ENCODE measurements around the gene INS.
"Not testable (repeated sequence)": the region's sequence is repeated elsewhere in the genome, so short reads cannot be mapped to it uniquely, and the experiment has no call there.

INS gene

DNA sequence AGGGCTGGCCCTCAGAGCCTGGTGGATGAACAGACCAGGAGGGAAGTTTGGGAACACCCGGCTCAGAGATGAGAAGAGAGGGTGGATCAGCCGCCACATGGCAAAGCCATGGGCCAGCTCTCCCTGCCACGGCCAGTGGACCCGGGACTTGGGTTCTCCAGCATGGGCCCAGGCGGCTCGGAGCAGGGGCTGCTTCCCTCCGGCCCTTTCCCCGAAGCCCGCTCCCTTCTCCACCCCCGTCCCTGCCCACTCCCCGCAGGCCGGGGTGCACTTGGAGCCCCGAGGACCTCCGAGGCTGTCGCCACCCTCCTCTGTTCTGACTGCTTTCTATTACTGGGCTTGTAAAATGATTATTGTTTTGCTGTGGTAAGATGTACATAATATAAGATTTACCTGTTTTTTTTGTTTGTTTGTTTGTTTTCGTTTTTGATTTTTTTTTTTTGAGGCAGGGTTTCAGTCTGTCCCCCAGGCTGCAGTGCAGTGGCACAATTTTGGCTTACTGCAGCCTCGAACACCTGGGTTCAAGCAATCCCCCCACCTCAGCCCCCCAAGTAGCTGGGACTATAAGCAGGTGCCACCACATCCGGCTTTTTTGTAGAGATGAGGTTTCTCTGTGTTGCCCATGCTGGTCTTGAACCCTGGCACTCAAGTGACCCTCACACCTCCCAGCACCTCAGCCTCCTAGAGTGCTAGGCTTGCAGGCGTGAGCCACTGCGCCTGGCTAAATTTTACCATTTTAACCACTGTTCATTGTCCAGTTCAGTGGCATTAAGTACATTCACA is 21.9 kb upstream of the INS start:
- no peak for DNase-seq (ENCODE audit: low spot score)

DNA sequence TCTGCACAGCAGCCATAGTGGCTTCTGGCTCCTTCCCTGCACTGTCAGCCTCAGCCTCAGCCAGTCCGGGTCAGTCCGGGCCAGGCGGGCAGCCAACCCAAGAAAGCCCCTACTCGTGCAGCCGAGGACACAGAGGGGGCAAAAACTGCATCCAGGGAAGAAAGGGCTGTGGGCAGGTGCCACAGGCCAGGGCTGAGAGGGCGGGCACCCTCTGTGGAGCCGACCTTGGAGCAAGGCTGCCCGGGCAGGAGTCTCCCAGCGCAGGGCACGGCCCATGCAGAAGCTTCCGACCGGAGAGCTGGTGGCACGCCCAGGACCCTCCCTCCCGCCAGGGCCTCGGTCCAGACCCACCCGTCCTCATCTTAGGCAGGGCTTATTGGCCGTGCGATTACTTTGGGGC is 21.1 kb upstream of the INS start:
- no peak for DNase-seq (ENCODE audit: low spot score)

GRCh38 chr11:2180789-2181370 is 19.9 kb upstream of the INS start:
- no peak for DNase-seq (ENCODE audit: low spot score)

- no peak for DNase-seq (ENCODE audit: low spot score)
These were observed 19.3 kb upstream of the INS start for GRCh38 chr11:2180347-2180746.

DNA sequence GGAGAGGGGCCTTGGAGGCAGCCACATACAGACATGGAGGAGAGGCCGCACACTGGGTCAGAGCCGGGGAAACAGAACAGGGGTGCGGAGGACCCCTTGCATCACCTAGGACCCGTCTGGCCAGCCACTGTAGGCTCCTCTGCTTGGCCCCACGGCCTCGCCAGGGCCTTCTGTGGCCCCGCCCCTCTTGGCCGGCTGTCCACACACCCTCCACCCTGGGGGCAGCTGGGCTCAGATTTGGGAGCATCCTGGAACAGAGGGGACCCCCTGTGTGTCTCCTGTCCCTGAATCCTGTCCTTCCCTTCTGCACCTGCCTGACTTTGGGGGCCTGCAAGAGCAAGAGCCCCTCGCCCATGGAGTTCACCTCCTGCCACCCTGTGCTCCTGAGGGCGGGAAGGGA is 18.5 kb upstream of the INS start:
- no peak for DNase-seq (ENCODE audit: low spot score)

DNA sequence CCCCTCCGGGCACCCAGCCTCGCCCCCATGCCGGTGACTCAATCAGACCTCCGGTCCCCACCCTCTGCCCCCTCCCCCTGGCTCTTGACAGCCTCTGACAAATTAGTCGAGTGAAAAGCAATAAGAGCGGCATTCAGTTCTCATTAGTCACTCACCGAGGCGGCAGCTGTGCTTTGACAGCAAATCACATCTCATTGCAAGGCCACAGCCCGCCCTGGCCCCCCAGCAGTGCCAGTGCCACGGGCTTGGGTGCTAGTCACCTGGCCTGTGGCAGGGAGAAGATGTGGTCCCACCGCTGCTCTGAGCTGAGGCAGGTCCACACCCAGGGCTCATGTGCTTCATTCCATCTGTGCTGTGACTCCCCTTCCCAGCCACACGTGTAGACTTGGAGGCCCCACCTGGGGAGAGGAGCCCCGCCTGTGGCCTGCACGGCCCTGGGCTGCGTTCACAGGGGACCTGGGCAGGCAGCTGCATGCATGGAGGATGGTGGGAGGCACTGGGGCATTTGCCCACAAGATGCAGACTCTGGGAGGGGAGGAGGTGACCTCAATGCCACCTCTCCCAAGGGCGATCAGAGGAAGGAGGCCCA is 18.0 kb upstream of the INS start:
- no peak for DNase-seq (ENCODE audit: low spot score)

DNA sequence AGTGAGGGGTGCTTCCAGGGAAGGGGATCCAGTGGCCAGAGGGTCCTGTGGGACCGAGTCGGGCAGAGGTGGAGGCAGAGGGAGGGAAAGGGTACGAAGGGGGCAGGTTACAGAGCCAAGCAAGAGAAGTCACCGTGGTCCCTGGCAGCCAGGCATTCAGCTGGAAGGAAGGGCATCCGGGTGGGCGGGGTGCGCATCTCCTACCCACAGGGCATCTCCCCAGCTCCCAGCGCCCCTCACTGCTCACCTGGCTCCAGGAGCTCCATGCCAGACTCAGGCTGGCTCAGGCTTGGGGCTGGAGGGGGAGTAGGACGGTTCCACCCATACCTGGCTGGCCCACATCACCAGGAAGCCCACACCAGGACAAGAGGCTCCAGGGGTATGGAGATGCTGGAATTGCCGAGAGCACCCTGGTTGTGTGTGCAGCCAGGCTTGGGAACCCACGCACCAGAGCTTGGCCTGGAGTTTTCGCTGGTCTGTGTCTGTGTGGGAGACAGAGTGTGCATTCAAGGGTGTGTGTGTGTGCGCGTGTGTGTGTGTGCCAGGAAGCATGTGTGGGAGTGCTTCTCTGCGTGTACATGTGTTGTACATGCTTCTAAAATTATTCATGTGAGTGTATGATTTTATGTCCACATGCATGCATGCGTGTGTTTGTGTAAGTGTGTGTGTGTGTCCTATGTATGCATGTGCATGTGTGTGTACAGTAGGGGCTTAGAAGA is 17.2 kb upstream of the INS start:
- DNase-seq (ENCODE audit: low spot score) = not testable (repeated sequence)

DNA sequence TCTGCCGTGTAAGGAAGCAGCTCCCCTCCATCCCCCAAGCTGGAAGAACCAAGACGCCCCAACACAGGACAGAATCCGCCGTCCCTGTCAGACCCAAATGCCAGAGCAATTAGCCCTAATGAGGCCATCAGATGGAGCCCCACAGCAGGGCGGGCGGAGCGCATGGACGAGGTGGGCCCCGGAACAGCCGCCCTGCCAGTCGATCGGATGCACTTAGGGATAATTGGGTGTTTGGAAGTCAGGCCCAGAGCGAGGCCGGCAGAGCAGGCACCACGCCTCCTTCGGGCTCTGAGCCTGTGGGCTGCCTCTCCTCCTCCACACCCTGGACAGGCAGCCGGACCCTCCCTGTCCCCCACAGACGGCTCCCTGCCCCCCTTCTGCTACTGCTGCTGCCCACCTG is 16.1 kb upstream of the INS start:
- DNase-seq (ENCODE audit: low spot score) = no peak

GRCh38 chr11:2176389-2176900 is 15.4 kb upstream of the INS start:
- DNase-seq (ENCODE audit: low spot score) = no peak

- DNase-seq (ENCODE audit: low spot score) = no peak
These were observed 14.7 kb upstream of the INS start for GRCh38 chr11:2175659-2176058.

- DNase-seq (ENCODE audit: low spot score) = no peak
These were observed 13.4 kb upstream of the INS start for GRCh38 chr11:2174361-2174760.

DNA sequence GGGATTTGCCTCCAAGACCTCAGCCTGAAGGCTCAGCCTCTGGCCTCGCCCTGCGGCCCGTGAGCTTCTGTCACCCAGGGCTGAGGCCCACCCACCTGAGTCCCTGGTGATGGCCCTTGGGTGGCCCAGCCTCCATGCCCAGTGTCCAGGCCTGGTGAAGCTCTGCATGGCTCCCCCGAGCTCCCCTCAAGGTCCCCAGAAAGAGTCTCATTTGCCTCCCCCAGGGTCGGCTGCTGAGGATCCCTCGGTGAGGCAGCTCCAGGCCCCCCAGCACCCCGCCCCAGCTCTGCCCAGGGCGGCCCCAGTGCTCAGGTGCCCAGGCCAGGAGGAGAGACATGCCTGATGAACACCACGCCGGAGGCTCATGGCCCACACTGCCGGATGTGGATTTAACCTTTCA is 12.8 kb upstream of the INS start:
- DNase-seq (ENCODE audit: low spot score) = no peak

GRCh38 chr11:2173150-2173693 is 12.2 kb upstream of the INS start:
- DNase-seq (ENCODE audit: low spot score) = no peak

DNA sequence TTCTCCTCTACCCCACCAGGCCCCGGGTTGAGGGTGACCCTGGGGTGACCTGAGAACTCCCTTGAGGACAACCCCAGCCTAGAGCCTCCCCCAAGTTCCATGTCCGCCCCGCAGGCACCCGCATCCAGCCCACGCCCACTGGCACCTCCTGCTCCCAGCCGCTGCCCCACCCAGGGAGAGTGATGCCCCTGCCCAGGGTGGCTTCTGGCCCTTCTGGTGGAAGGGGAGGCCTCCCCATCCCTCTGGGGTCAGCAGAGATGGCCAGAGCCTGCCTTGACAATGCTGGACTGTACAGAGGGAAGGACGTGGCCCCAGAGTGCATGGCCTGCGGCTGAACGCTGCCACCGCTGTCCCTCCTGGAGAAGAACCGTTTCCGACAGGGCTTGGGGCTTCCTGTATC is 11.7 kb upstream of the INS start:
- no peak for DNase-seq (ENCODE audit: low spot score)

- DNase-seq (ENCODE audit: low spot score) = peak; percentile 43
These were observed 10.6 kb upstream of the INS start, which contains the start of gene TH for GRCh38 chr11:2171591-2172003. Gene TH, minus strand, starts transcription at chr11:2171815. Its CDS starts 29 bp downstream, at chr11:2171786.

DNA sequence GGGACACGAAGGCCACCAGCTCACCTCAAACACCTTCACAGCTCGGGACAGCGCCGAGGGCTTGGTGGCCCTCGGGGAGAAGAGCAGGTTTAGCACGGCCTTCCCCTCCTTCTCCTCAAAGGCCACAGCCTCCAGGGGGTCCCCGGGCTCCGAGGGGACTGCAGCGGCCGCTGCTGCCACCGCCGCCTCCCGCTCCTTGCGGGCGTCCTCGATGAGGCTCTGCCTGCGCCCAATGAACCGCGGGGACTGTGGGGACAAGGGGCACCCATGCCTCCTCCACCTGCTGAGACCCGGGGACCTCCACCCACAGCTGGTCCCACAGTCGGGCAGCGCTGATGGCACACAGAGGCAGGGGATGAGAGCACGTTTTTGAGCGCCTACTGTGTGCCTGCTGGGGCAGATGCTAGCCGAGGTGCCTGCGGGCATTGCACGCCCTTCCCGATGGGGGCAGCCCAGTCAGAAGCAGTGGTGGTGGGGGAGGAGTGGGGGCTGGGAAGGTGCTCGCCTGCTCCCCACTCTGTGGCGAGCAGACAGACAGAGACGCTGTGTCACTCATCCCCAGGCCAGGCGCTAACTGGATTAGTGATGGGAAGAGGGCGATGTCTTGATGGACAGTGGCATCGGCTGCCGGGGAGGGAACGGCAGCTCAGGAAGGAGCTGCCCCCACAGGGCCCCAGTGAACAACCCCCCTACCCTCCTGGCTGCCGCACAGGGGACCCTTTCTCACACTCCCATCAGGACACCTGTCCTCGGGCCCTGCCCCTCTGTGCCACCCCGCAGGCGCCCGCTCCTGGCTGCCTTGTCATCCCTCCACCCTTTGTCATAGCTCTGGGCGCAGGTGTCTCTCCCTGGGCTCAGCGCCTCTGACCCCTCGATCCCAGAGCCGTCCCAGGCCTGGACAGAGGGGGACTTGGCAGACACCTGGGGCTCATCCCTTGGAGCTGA is 8.9 kb upstream of the INS start:
- DNase-seq (ENCODE audit: low spot score) = no peak

- no peak for DNase-seq (ENCODE audit: low spot score)
These were observed 8.0 kb upstream of the INS start for GRCh38 chr11:2169005-2169378.

DNA sequence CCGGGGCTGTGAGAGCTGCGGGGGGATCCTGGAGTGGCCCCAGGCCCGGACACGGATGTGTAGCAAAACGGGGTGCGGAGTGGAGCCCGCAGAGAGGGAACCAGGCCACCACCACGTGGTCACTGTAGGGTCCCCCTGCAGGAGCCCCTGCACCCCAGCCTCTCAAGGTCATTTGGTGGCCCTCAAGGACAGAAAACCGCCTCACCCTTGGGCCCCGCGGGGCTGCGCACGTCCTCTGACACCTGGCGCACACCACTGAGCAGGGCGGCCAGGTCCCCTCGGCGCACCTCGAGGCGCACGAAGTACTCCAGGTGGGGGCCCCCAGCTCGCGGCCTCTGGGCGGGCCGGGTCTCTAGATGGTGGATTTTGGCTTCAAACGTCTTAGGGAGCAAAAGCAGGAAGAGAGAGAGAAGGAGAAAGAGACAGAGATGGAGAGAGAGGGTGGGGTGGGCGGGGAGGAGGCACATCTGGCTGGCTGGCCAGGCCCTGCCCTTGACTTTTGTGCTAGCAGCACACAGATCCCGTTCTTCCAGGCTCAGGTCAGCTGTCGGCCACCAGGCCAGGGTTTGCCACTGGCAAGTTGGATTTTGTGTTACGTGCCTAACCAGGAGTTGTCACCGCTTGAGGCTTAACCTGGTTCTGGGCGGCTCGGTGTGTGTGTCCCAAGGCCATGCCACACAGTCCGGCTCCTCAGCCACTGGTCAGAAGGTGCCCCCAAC is 7.4 kb upstream of the INS start:
- peak; percentile 48 for DNase-seq (ENCODE audit: low spot score)

GRCh38 chr11:2167141-2168045 is 6.4 kb upstream of the INS start:
- DNase-seq (ENCODE audit: low spot score) = no peak

Measured in SK-N-DZ (cell line).